Liver (tissue), 9 donors: ENCODE results near the gene JAZF1. TPM values are rescaled to one million over a fixed set of nuclear protein-coding genes. Genes with fewer than 3 reads are reported as not detected.

Experiments used
- DNase-seq: peaks from one replicate; pipeline ENCODE4 v3.0.0-alpha.2; 2017; ENCODE audit warnings: low spot score
- H3K27ac ChIP-seq, 2 donors: one replicate each; pipeline ENCODE4 v1.7.0; 2013; ENCODE audit warnings: inconsistent platforms in 2 of 2, low read length in 2 of 2, control low read depth in 1 of 2, low read depth in 1 of 2, mild to moderate bottlenecking in 1 of 2
- H3K27me3 ChIP-seq, 4 donors: one replicate each; pipeline versions ENCODE4 v1.6.1 to v1.7.0; 2013; ENCODE audit warnings: low read length in 3 of 4, inconsistent platforms in 1 of 4, mild to moderate bottlenecking in 1 of 4, moderate library complexity in 1 of 4; ENCODE audit not compliant: control insufficient read depth in 4 of 4, insufficient read depth in 4 of 4
- H3K36me3 ChIP-seq, 4 donors: one replicate each; pipeline versions ENCODE4 v1.6.1 to v1.7.0; 2013; ENCODE audit warnings: low read length in 3 of 4, mild to moderate bottlenecking in 3 of 4, low read depth in 1 of 4, moderate library complexity in 1 of 4; ENCODE audit not compliant: control insufficient read depth in 4 of 4, insufficient read depth in 3 of 4
- H3K4me1 ChIP-seq, 4 donors: one replicate each; pipeline versions ENCODE4 v1.6.1 to v1.7.0; 2013; ENCODE audit warnings: low read length in 3 of 4, mild to moderate bottlenecking in 3 of 4, moderate library complexity in 1 of 4; ENCODE audit not compliant: control insufficient read depth in 4 of 4, insufficient read depth in 4 of 4
- H3K4me3 ChIP-seq, 3 donors: one replicate each; pipeline versions ENCODE4 v1.6.1 to v1.7.0; 2013; ENCODE audit warnings: low read length in 3 of 3, control low read depth in 1 of 3, low read depth in 1 of 3, mild to moderate bottlenecking in 1 of 3
- H3K9ac ChIP-seq, 2 donors: one replicate each; pipeline ENCODE4 v1.7.0; 2013; ENCODE audit warnings: low read length in 2 of 2, mild to moderate bottlenecking in 2 of 2, moderate library complexity in 2 of 2, control low read depth in 1 of 2, low read depth in 1 of 2
- H3K9me3 ChIP-seq, 4 donors: one replicate each; pipeline versions ENCODE4 v1.6.1 to v1.7.0; 2013; ENCODE audit warnings: low read length in 3 of 4; ENCODE audit not compliant: control insufficient read depth in 4 of 4
- EGR1 ChIP-seq, 2 donors: IDR thresholded peaks; 2 replicates each; pipeline ENCODE4 v1.6.1; 2016 to 2018; ENCODE audit warnings: antibody characterized with exemption in 2 of 2, low read depth in 2 of 2
- FOXA1 ChIP-seq: IDR thresholded peaks from 2 replicates; pipeline ENCODE4 v1.6.1; 2016; ENCODE audit warnings: antibody characterized with exemption
- FOXA2 ChIP-seq: IDR thresholded peaks from 2 replicates; pipeline ENCODE4 v1.6.1; 2016; ENCODE audit warnings: antibody characterized with exemption
- GABPA ChIP-seq, 2 donors: IDR thresholded peaks in 1 of 2; conservative IDR thresholded peaks in 1 of 2; 2 replicates each; pipeline ENCODE4 v1.6.1; 2016; ENCODE audit warnings: antibody characterized with exemption in 2 of 2, mild to moderate bottlenecking in 1 of 2, moderate library complexity in 1 of 2
- HNF4A ChIP-seq, 2 donors: conservative IDR thresholded peaks; 2 replicates each; pipeline ENCODE4 v1.6.1; 2016; ENCODE audit warnings: antibody characterized with exemption in 2 of 2, mild to moderate bottlenecking in 2 of 2
- HNF4G ChIP-seq: IDR thresholded peaks from 2 replicates; pipeline ENCODE4 v1.6.1; 2016; ENCODE audit warnings: antibody characterized with exemption
- NR2F2 ChIP-seq: IDR thresholded peaks from 2 replicates; pipeline ENCODE4 v1.6.1; 2016; ENCODE audit warnings: antibody characterized with exemption
- RAD21 ChIP-seq, 2 donors: IDR thresholded peaks; 2 replicates each; pipeline ENCODE4 v1.6.1; 2016; ENCODE audit warnings: antibody characterized with exemption in 2 of 2, mild to moderate bottlenecking in 2 of 2
- RXRA ChIP-seq, 2 donors: IDR thresholded peaks; 2 replicates each; pipeline ENCODE4 v1.6.1; 2017 to 2018; ENCODE audit warnings: antibody characterized with exemption in 2 of 2, mild to moderate bottlenecking in 1 of 2
- SP1 ChIP-seq: IDR thresholded peaks from 2 replicates; pipeline ENCODE4 v1.6.1; 2018; ENCODE audit warnings: antibody characterized with exemption, mild to moderate bottlenecking
- TAF1 ChIP-seq: conservative IDR thresholded peaks from 2 replicates; pipeline ENCODE4 v1.6.1; 2016; ENCODE audit warnings: antibody characterized with exemption, mild to moderate bottlenecking
- YY1 ChIP-seq: IDR thresholded peaks from 2 replicates; pipeline ENCODE4 v1.6.1; 2016; ENCODE audit warnings: antibody characterized with exemption, mild to moderate bottlenecking
- WGBS: extraction: QIAGEN DNeasy Blood & Tissue Kit; methylation state at CpG from one replicate; pipeline ENCODE4 v1.1.7; 2013; 5-methylcytosine and 5-hydroxymethylcytosine counted together
- polyA plus RNA-seq, 2 donors: library from polyadenylated mRNA; stranded (reverse) in 1 of 2; unstranded in 1 of 2; fragments of 200-250 nt in 1 of 2; fragments of >200 nt in 1 of 2; fragmentation: Nextera tagmentation in 1 of 2; extraction: Ambion mirVana in 1 of 2; gene quantifications; one replicate each; pipeline versions ENCODE4 v1.2.1 to v1.2.3, GENCODE V29; 2013 to 2015
- total RNA-seq, 2 donors: library from RNA; depleted of rRNA; stranded (reverse); fragments of >200 nt; gene quantifications; one replicate each; pipeline ENCODE4 v1.2.3, GENCODE V29; 2014
- TF ChIP-seq, protein P1 (sequence below): IDR thresholded peaks from 2 replicates; pipeline ENCODE4 v1.6.1; 2016; ENCODE audit warnings: antibody characterized with exemption
- TF ChIP-seq, protein P2 (sequence below): IDR thresholded peaks from 2 replicates; pipeline ENCODE4 v1.6.1; 2016; ENCODE audit warnings: antibody characterized with exemption
- TF ChIP-seq, protein P3 (sequence below): IDR thresholded peaks from 2 replicates; pipeline ENCODE4 v1.6.1; 2016; ENCODE audit warnings: antibody characterized with exemption
- TF ChIP-seq, protein P4 (sequence below): IDR thresholded peaks from 2 replicates; pipeline ENCODE4 v1.6.1; 2016; ENCODE audit warnings: antibody characterized with exemption, mild to moderate bottlenecking
- donor health status: healthy.
- donor health status: healthy.
- donor health status: healthy.
- donor health status: healthy.
- donor health status: healthy.

JAZF1 gene
- total and polyA plus RNA-seq, 4 donors = 2.7 to 17.8 (median 4.0) TPM

DNA sequence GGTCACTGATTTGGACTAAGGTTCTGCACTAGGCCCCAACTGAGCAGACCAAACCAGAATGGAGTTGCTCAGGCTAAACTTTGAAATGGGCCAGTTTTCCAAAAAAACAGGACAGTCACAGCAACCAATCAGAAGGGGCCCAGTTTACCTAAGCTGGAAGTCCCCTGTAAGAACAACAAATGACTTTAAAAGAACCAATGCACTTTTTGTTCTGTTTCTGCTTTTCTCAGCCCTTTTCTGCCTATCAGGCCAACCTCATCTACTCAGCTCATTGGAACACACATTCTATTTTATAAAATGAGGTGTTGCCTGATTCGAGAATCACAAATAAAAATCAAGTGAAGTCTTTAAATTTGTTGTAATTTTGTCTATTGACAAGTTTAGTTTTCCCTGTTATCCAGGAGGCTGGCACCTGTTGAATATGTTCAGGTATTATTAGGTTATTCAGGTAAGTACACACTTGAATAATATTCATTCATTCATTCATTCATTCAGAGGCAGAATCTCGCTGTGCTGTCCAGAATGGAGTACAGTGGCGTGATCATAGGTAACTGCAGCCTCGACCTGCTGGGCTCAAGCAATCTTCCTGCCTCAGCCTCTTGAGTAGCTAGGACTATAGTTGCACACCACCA is 271.9 kb downstream of the JAZF1 start:
- H3K9ac ChIP-seq = no peak overlapping the region
- no peaks in the 10 kb centered on the region for H3K27me3 ChIP-seq
- WGBS = 98% methylated on average over 4 of the region's 4 CpGs
- DNase-seq = no peak
- no peak for TF ChIP-seq GABPA (IDR thresholded peaks at IDR 0.05 in 1 of 2, conservative IDR thresholded peaks at IDR 0.05 in 1 of 2)
- TF ChIP-seq HNF4A (conservative IDR thresholded peaks at IDR 0.05) = no peak
- TF ChIP-seq, protein P1, sequence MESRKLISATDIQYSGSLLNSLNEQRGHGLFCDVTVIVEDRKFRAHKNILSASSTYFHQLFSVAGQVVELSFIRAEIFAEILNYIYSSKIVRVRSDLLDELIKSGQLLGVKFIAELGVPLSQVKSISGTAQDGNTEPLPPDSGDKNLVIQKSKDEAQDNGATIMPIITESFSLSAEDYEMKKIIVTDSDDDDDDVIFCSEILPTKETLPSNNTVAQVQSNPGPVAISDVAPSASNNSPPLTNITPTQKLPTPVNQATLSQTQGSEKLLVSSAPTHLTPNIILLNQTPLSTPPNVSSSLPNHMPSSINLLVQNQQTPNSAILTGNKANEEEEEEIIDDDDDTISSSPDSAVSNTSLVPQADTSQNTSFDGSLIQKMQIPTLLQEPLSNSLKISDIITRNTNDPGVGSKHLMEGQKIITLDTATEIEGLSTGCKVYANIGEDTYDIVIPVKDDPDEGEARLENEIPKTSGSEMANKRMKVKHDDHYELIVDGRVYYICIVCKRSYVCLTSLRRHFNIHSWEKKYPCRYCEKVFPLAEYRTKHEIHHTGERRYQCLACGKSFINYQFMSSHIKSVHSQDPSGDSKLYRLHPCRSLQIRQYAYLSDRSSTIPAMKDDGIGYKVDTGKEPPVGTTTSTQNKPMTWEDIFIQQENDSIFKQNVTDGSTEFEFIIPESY = no peak
- TF ChIP-seq HNF4G = no peak
- no peak overlapping the region for H3K4me3 ChIP-seq
- no peaks in the 10 kb centered on the region for H3K9me3 ChIP-seq
- no peaks in the 10 kb centered on the region for H3K36me3 ChIP-seq
- no peak overlapping the region for H3K27ac ChIP-seq
- no peaks in the 10 kb centered on the region for H3K4me1 ChIP-seq

DNA sequence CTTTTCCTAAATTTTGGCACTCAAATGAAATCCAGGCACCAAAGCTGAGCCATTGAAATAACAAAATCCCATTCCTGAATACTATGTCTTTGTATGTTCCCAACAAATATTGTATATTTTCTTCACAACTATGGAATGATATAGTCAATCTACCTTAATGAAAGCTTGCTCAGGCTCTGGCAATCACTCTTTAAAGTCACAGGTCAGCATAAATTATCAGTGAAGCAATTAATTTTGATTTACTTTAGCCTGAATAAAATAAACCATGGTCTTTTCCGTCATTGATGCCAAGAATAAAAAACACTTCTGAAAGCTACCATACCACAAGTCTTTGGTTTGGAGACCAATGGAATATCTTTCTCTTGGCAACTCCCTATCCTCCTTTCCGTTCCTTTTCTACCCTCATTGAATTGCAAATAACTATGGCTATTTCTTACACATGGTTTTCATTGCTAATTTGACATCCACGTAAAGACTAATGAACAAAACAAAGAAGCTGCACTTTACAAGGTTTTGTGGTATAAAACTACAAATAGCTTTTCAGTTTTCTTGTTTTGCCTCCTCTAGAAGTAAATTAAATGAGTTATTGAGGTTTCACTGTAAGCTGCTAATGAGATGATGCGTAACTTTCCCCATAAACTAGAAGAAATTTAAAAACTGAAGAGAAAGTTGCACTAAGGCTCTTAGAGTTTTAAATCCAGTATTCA is 274.1 kb downstream of the JAZF1 start:
- 91% methylated on average over 4 of the region's 4 CpGs for WGBS
- H3K36me3 ChIP-seq = no peaks in the 10 kb centered on the region
- H3K9ac ChIP-seq = no peak overlapping the region
- H3K27me3 ChIP-seq = no peaks in the 10 kb centered on the region
- no peak for DNase-seq
- no peak overlapping the region for H3K27ac ChIP-seq
- H3K4me3 ChIP-seq = no peak overlapping the region
- H3K4me1 ChIP-seq = peaks cover 2 to 3% (median 3%) of the 10 kb centered on the region in 4 donors
- TF ChIP-seq GABPA (IDR thresholded peaks at IDR 0.05 in 1 of 2, conservative IDR thresholded peaks at IDR 0.05 in 1 of 2) = no peak
- TF ChIP-seq YY1 = no peak
- TF ChIP-seq NR2F2 = no peak
- no peak for TF ChIP-seq EGR1 (IDR thresholded peaks at IDR 0.05; ENCODE audit: low read depth in 2 of 2)
- TF ChIP-seq FOXA1 = no peak
- TF ChIP-seq SP1 = no peak
- TF ChIP-seq, protein P2, sequence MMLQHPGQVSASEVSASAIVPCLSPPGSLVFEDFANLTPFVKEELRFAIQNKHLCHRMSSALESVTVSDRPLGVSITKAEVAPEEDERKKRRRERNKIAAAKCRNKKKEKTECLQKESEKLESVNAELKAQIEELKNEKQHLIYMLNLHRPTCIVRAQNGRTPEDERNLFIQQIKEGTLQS = no peak
- TF ChIP-seq, protein P3, sequence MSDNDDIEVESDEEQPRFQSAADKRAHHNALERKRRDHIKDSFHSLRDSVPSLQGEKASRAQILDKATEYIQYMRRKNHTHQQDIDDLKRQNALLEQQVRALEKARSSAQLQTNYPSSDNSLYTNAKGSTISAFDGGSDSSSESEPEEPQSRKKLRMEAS = no peak
- no peak for TF ChIP-seq HNF4A (conservative IDR thresholded peaks at IDR 0.05)
- no peak for TF ChIP-seq FOXA2
- TF ChIP-seq, protein P1 = no peak
- TF ChIP-seq, protein P4, sequence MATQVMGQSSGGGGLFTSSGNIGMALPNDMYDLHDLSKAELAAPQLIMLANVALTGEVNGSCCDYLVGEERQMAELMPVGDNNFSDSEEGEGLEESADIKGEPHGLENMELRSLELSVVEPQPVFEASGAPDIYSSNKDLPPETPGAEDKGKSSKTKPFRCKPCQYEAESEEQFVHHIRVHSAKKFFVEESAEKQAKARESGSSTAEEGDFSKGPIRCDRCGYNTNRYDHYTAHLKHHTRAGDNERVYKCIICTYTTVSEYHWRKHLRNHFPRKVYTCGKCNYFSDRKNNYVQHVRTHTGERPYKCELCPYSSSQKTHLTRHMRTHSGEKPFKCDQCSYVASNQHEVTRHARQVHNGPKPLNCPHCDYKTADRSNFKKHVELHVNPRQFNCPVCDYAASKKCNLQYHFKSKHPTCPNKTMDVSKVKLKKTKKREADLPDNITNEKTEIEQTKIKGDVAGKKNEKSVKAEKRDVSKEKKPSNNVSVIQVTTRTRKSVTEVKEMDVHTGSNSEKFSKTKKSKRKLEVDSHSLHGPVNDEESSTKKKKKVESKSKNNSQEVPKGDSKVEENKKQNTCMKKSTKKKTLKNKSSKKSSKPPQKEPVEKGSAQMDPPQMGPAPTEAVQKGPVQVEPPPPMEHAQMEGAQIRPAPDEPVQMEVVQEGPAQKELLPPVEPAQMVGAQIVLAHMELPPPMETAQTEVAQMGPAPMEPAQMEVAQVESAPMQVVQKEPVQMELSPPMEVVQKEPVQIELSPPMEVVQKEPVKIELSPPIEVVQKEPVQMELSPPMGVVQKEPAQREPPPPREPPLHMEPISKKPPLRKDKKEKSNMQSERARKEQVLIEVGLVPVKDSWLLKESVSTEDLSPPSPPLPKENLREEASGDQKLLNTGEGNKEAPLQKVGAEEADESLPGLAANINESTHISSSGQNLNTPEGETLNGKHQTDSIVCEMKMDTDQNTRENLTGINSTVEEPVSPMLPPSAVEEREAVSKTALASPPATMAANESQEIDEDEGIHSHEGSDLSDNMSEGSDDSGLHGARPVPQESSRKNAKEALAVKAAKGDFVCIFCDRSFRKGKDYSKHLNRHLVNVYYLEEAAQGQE = no peak
- TF ChIP-seq RAD21 (IDR thresholded peaks at IDR 0.05) = no peak
- no peak for TF ChIP-seq TAF1
- TF ChIP-seq HNF4G = no peak
- no peak for TF ChIP-seq RXRA (IDR thresholded peaks at IDR 0.05)
- H3K9me3 ChIP-seq = no peaks in the 10 kb centered on the region
